A549 (cell line): ENCODE measurements around the gene UNC13B. TPM values are rescaled to one million over a fixed set of nuclear protein-coding genes. Genes with fewer than 3 reads are reported as not detected.

Experiments
- ATAC-seq, 2 experiments: fragments of 200-7000 bp in 1 of 2; fragments of >200 bp in 1 of 2; cut with Nextera tagmentation in 1 of 2; cut with Tn5 transposase in 1 of 2; 3 replicates each; pipeline versions ENCODE4 v1.8.0 to v1.9.1; 2018 to 2020; ENCODE audit warnings: mild to moderate bottlenecking in 1 of 2, moderate library complexity in 1 of 2
- CTCF ChIA-PET: fragments of 300-600 bp; sonication (Branson Sonifier 250); formaldehyde crosslinking; extraction: SDS; loops from one replicate; lab custom pipeline; 2021; ENCODE audit warnings: antibody characterized with exemption, inconsistent platforms; lab: Yijun Ruan, JAX
- POLR2A ChIA-PET: fragments of 350-600 bp; formaldehyde crosslinking; extraction: SDS; loops from one replicate; lab custom pipeline; 2021; ENCODE audit warnings: antibody characterized with exemption, inconsistent platforms; lab: Yijun Ruan, JAX
- DNase-seq, 2 experiments: peaks; one replicate each; pipeline versions ENCODE4 v3.0.0 to v3.0.0-alpha.2; 2011 to 2016; ENCODE audit warnings: low read depth in 1 of 2, low spot score in 1 of 2
- FAIRE-seq: peaks from 2 replicates; lab custom pipeline; 2011; peaks lifted over from hg19 to GRCh38; lab: Jason Lieb, UNC
- H3K27ac ChIP-seq, 2 experiments: fragments of >200 bp; sonication (Bioruptor Twin); formaldehyde crosslinking; 3 replicates each; pipeline ENCODE4 v1.5.1; 2016 to 2017
- H3K4me1 ChIP-seq: fragments of >200 bp; sonication (Bioruptor Twin); formaldehyde crosslinking; 3 replicates; pipeline ENCODE4 v1.6.1; 2016
- H3K4me2 ChIP-seq: fragments of >200 bp; sonication (Bioruptor Twin); formaldehyde crosslinking; 3 replicates; pipeline ENCODE4 v1.6.1; 2016
- H3K4me3 ChIP-seq: fragments of >200 bp; sonication (Bioruptor Twin); formaldehyde crosslinking; 3 replicates; pipeline ENCODE4 v1.5.1; 2016
- H3K9me3 ChIP-seq: fragments of >200 bp; sonication (Bioruptor Twin); formaldehyde crosslinking; 3 replicates; pipeline ENCODE4 v1.6.1; 2016
- CBX8 ChIP-seq: fragments of 200-600 bp; sonication (generic); IDR thresholded peaks from 2 replicates; pipeline ENCODE4 v1.6.1; 2016
- CHD2 ChIP-seq: fragments of 150-350 bp; IDR thresholded peaks from 2 replicates; pipeline ENCODE4 v1.6.1; 2014; ENCODE audit warnings: low read length; ENCODE audit not compliant: partially characterized antibody
- CHD4 ChIP-seq: fragments of 200-600 bp; sonication (generic); IDR thresholded peaks from 2 replicates; pipeline ENCODE4 v1.6.1; 2016; ENCODE audit warnings: antibody characterized with exemption, mild to moderate bottlenecking, borderline replicate concordance
- EHF ChIP-seq: fragments of 250-450 bp; sonication (Bioruptor Pico); IDR thresholded peaks from 2 replicates; pipeline ENCODE4 v1.5.0; 2020; ENCODE audit warnings: mild to moderate bottlenecking
- EHMT2 ChIP-seq: fragments of 200-600 bp; sonication (generic); IDR thresholded peaks from 2 replicates; pipeline ENCODE4 v1.6.1; 2016; ENCODE audit warnings: antibody characterized with exemption, low read depth, mild to moderate bottlenecking, moderate library complexity
- ESRRA ChIP-seq: fragments of 150-350 bp; IDR thresholded peaks from 2 replicates; pipeline ENCODE4 v1.6.1; 2014; ENCODE audit warnings: mild to moderate bottlenecking, low read length, borderline replicate concordance
- FOSB ChIP-seq: fragments of 250-450 bp; sonication (Bioruptor Pico); IDR thresholded peaks from 2 replicates; pipeline ENCODE4 v1.5.0; 2020; ENCODE audit warnings: mild to moderate bottlenecking, moderate library complexity
- FOSL2 ChIP-seq, 2 experiments: fragments of 450-650 bp in 1 of 2; fragments of >200 bp in 1 of 2; sonication (Bioruptor Twin) in 1 of 2; formaldehyde crosslinking; IDR thresholded peaks; 2 replicates each; pipeline versions ENCODE4 v1.5.0 to v1.6.1; 2016 to 2020; ENCODE audit warnings: mild to moderate bottlenecking in 1 of 2, moderate library complexity in 1 of 2
- HEYL ChIP-seq: fragments of 250-450 bp; sonication (Bioruptor Pico); IDR thresholded peaks from 2 replicates; pipeline ENCODE4 v1.8.0; 2021; ENCODE audit warnings: mild to moderate bottlenecking, moderate library complexity
- HOXB5 ChIP-seq: fragments of 250-450 bp; sonication (Bioruptor Pico); IDR thresholded peaks from 2 replicates; pipeline ENCODE4 v1.5.0; 2020; ENCODE audit warnings: mild to moderate bottlenecking, moderate library complexity
- JUN ChIP-seq, 2 experiments: fragments of >200 bp; sonication (Bioruptor Twin); formaldehyde crosslinking; IDR thresholded peaks; 2 replicates in 1 of 2; 3 replicates in 1 of 2; pipeline ENCODE4 v1.6.1; 2016 to 2017
- JUNB ChIP-seq: fragments of >200 bp; sonication (Bioruptor Twin); formaldehyde crosslinking; IDR thresholded peaks from 2 replicates; pipeline ENCODE4 v1.6.1; 2016
- KDM1A ChIP-seq: fragments of 200-600 bp; sonication (generic); IDR thresholded peaks from 2 replicates; pipeline ENCODE4 v1.6.1; 2016; ENCODE audit warnings: low read depth, mild to moderate bottlenecking
- KDM5A ChIP-seq: fragments of 200-600 bp; sonication (generic); IDR thresholded peaks from 2 replicates; pipeline ENCODE4 v1.6.1; 2016; ENCODE audit warnings: antibody characterized with exemption, mild to moderate bottlenecking
- MAFK ChIP-seq: fragments of 450-650 bp; IDR thresholded peaks from 2 replicates; pipeline ENCODE4 v1.6.1; 2014; ENCODE audit not compliant: partially characterized antibody
- NPAS2 ChIP-seq: fragments of 250-450 bp; sonication (Bioruptor Pico); IDR thresholded peaks from 2 replicates; pipeline ENCODE4 v1.8.0; 2022; ENCODE audit warnings: mild to moderate bottlenecking, moderate library complexity, borderline replicate concordance
- NR3C1 ChIP-seq: fragments of >200 bp; sonication (Bioruptor Twin); formaldehyde crosslinking; IDR thresholded peaks from 3 replicates; pipeline ENCODE4 v1.6.1; 2017
- POLR2A ChIP-seq: IDR thresholded peaks from 2 replicates; pipeline ENCODE4 v1.6.1; 2012; ENCODE audit warnings: mild to moderate bottlenecking, low read length
- RCOR1 ChIP-seq: fragments of 150-350 bp; IDR thresholded peaks from 2 replicates; pipeline ENCODE4 v1.6.1; 2014; ENCODE audit warnings: antibody characterized with exemption, low read length, low read depth
- RFX5 ChIP-seq: fragments of 450-650 bp; IDR thresholded peaks from 2 replicates; pipeline ENCODE4 v1.7.1; 2014; ENCODE audit warnings: antibody characterized with exemption, mild to moderate bottlenecking, moderate library complexity
- SMC3 ChIP-seq: fragments of >200 bp; sonication (Bioruptor Twin); formaldehyde crosslinking; IDR thresholded peaks from 3 replicates; pipeline ENCODE4 v1.6.1; 2018; ENCODE audit warnings: inconsistent platforms
- ZC3H11A ChIP-seq: fragments of 450-650 bp; IDR thresholded peaks from 2 replicates; pipeline ENCODE4 v1.6.1; 2014; ENCODE audit warnings: antibody characterized with exemption, mild to moderate bottlenecking
- ZSCAN20 ChIP-seq: fragments of 250-450 bp; sonication (Bioruptor Pico); IDR thresholded peaks from 2 replicates; pipeline ENCODE4 v1.8.0; 2022; ENCODE audit warnings: mild to moderate bottlenecking, moderate library complexity
- WGBS: methylation state at CpG from one replicate; pipeline ENCODE4 v1.1.6; 2017; ENCODE audit errors: missing lambda C conversion rate; 5-methylcytosine and 5-hydroxymethylcytosine counted together
- polyA plus RNA-seq, 4 experiments: library from polyadenylated mRNA; depleted of rRNA in 3 of 4; stranded (reverse); fragments of >200 nt; fragmentation: RNase III in 1 of 4; extraction: RNeasy Plus Mini Kit Qiagen cat#74134 plus additional on column Dnase treatment in 1 of 4; gene quantifications; 2 replicates in 3 of 4; 3 replicates in 1 of 4; pipeline ENCODE4 v1.2.3, GENCODE V29; 2011 to 2017
- TF ChIP-seq, protein P1 (sequence below): fragments of >200 bp; sonication (Bioruptor Twin); formaldehyde crosslinking; IDR thresholded peaks from 2 replicates; pipeline ENCODE4 v1.6.1; 2016
- TF ChIP-seq, protein P2 (sequence below): fragments of 250-450 bp; sonication (Bioruptor Pico); IDR thresholded peaks from 2 replicates; pipeline ENCODE4 v1.5.0; 2020; ENCODE audit warnings: low read depth, mild to moderate bottlenecking, moderate library complexity
- TF ChIP-seq, protein P3 (sequence below): fragments of 250-450 bp; sonication (Bioruptor Pico); IDR thresholded peaks from 2 replicates; pipeline ENCODE4 v1.5.0; 2021; ENCODE audit warnings: mild to moderate bottlenecking, moderate library complexity, borderline replicate concordance
- TF ChIP-seq, protein P4 (sequence below): IDR thresholded peaks from 2 replicates; pipeline ENCODE4 v1.6.1; 2012

UNC13B gene
- polyA plus RNA-seq, 2 of the 4 experiments (the other 2 are of a cell fraction), result 9.9 to 17.8 TPM

- DNase-seq (no peak), FAIRE-seq (no peak), ATAC-seq (no peak)
- Histone ChIP-seq H3K27ac (no peak overlapping the region), H3K4me1 (no peaks in the 10 kb centered on the region), H3K4me2 (no peak overlapping the region), H3K4me3 (no peak overlapping the region), H3K9me3 (no peaks in the 10 kb centered on the region)
- POLR2A ChIA-PET, result no interaction called here
- WGBS, result 84% methylated on average over 5 of the region's 5 CpGs
- CTCF ChIA-PET, result interaction anchor here (0.8 to 1.0 kb wide), 2 partner anchors 10 to 170 kb away, joined by 3 to 4 read pairs; no protein-coding TSS in a partner anchor
- TF ChIP-seq ZSCAN20 (CRISPR knock-in tag) (no peak), JUNB (no peak), MAFK (no peak), SMC3 (no peak), POLR2A (no peak), ESRRA (no peak), KDM5A (no peak), EHMT2 (no peak)
- TF ChIP-seq, protein P1, sequence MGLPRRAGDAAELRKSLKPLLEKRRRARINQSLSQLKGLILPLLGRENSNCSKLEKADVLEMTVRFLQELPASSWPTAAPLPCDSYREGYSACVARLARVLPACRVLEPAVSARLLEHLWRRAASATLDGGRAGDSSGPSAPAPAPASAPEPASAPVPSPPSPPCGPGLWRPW, result no peak
Observed at GRCh38 chr9:35348109-35348508, 186.3 kb downstream of the UNC13B start.

- POLR2A ChIA-PET, result no interaction called here
- Histone ChIP-seq H3K9me3 (no peaks in the 10 kb centered on the region), H3K27ac (no peak overlapping the region)
- no peak for DNase-seq
- TF ChIP-seq KDM1A (no peak), SMC3 (no peak), JUNB (no peak), HEYL (no peak), KDM5A (no peak), ZC3H11A (no peak), RCOR1 (no peak), RFX5 (no peak), CBX8 (no peak), NR3C1 (no peak), FOSL2 (IDR thresholded peaks at IDR 0.05) (no peak), FOSL2 (CRISPR knock-in tag; IDR thresholded peaks at IDR 0.05) (no peak)
- TF ChIP-seq, protein P2, sequence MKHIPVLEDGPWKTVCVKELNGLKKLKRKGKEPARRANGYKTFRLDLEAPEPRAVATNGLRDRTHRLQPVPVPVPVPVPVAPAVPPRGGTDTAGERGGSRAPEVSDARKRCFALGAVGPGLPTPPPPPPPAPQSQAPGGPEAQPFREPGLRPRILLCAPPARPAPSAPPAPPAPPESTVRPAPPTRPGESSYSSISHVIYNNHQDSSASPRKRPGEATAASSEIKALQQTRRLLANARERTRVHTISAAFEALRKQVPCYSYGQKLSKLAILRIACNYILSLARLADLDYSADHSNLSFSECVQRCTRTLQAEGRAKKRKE, result no peak
- TF ChIP-seq, protein P3, sequence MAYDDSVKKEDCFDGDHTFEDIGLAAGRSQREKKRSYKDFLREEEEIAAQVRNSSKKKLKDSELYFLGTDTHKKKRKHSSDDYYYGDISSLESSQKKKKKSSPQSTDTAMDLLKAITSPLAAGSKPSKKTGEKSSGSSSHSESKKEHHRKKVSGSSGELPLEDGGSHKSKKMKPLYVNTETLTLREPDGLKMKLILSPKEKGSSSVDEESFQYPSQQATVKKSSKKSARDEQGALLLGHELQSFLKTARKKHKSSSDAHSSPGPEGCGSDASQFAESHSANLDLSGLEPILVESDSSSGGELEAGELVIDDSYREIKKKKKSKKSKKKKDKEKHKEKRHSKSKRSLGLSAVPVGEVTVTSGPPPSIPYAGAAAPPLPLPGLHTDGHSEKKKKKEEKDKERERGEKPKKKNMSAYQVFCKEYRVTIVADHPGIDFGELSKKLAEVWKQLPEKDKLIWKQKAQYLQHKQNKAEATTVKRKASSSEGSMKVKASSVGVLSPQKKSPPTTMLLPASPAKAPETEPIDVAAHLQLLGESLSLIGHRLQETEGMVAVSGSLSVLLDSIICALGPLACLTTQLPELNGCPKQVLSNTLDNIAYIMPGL, result no peak
- TF ChIP-seq, protein P1, result no peak
- TF ChIP-seq, protein P4, sequence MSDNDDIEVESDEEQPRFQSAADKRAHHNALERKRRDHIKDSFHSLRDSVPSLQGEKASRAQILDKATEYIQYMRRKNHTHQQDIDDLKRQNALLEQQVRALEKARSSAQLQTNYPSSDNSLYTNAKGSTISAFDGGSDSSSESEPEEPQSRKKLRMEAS, result no peak
- TF ChIP-seq, all 56 proteins: peak for 0
- no peak overlapping the region for H3K4me2 ChIP-seq
- CTCF ChIA-PET, result interaction anchor here (0.6 to 1.0 kb wide), 3 partner anchors 50 to 169 kb away, joined by 3 to 5 read pairs (median 3); no protein-coding TSS in a partner anchor
- ATAC-seq, result no peak
- no peak for FAIRE-seq
- H3K4me3 ChIP-seq, result no peak overlapping the region
- H3K4me1 ChIP-seq, result no peaks in the 10 kb centered on the region
- WGBS, result 77% methylated on average over 3 of the region's 3 CpGs
Observed at GRCh38 chr9:35349287-35349990, 187.6 kb downstream of the UNC13B start.

DNA sequence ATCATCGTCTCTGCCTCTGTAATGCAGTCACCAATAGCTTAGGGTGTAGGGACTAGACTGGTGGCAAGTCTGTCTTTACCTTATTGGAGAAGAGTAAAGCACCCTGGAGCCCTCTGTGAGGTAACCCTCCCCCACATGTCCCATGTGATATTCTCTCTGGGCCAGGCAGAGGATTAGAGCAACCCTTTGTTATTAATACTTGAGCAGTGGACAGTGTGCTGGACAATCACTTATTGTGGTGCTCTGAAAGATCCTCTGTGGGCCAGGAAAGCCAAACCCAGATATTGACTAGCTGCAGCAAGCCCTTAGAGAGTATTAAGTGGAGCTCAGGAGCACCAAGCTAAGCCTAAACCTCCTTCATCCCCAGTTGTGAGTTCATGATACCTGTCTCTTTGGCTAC is 188.4 kb downstream of the UNC13B start:
- no peak for ATAC-seq
- FAIRE-seq, result no peak
- no peaks in the 10 kb centered on the region for H3K9me3 ChIP-seq
- no peak for DNase-seq
- CTCF ChIA-PET, result interaction anchor here (0.8 kb wide), 1 partner anchor 12 kb away, joined by 3 read pairs; no protein-coding TSS in a partner anchor
- no peak overlapping the region for H3K4me2 ChIP-seq
- no peak overlapping the region for H3K4me3 ChIP-seq
- TF ChIP-seq ZSCAN20 (CRISPR knock-in tag), result no peak
- TF ChIP-seq ZC3H11A, result no peak
- no peak for TF ChIP-seq NPAS2 (CRISPR knock-in tag)
- TF ChIP-seq CHD2, result no peak
- TF ChIP-seq EHF, result no peak
- no peak for TF ChIP-seq FOSB (CRISPR knock-in tag)
- no peak for TF ChIP-seq CHD4
- TF ChIP-seq, protein P3, result no peak
- no peak for TF ChIP-seq HOXB5
- no peak for TF ChIP-seq FOSL2 (IDR thresholded peaks at IDR 0.05)
- TF ChIP-seq FOSL2 (CRISPR knock-in tag; IDR thresholded peaks at IDR 0.05), result no peak
- TF ChIP-seq JUN (IDR thresholded peaks at IDR 0.05), result no peak
- TF ChIP-seq, protein P4, result no peak
- H3K27ac ChIP-seq, result no peak overlapping the region
- H3K4me1 ChIP-seq, result no peaks in the 10 kb centered on the region
- POLR2A ChIA-PET, result no interaction called here
- 96% methylated on average over 1 of the region's 1 CpG for WGBS
